HG02840 (cell line): ENCODE data around the gene WDFY2.

ENCODE experiments used
- ATAC-seq: cut with Tn5 transposase; IDR thresholded peaks from one replicate; pipeline ENCODE4 v1.9.1; 2021; ENCODE audit warnings: mild to moderate bottlenecking, moderate library complexity, moderate number of reproducible peaks; ENCODE audit not compliant: unreplicated experiment, low FRiP score

WDFY2 gene

GRCh38 chr13:51729866-51730553 lies 145.7 kb downstream of the WDFY2 start:
- no peak for ATAC-seq

- no peak for ATAC-seq
These were observed 146.7 kb downstream of the WDFY2 start for GRCh38 chr13:51730927-51731326.

- no peak for ATAC-seq
These were observed 147.5 kb downstream of the WDFY2 start for GRCh38 chr13:51731759-51732158.

GRCh38 chr13:51733374-51734298 lies 149.4 kb downstream of the WDFY2 start:
- no peak for ATAC-seq

- no peak for ATAC-seq
These were observed 150.5 kb downstream of the WDFY2 start for GRCh38 chr13:51734786-51735185.

- no peak for ATAC-seq
These were observed 153.3 kb downstream of the WDFY2 start for GRCh38 chr13:51737609-51738008.

GRCh38 chr13:51738226-51738905 lies 154.1 kb downstream of the WDFY2 start:
- ATAC-seq: no peak

GRCh38 chr13:51739027-51739764 lies 154.9 kb downstream of the WDFY2 start:
- no peak for ATAC-seq

GRCh38 chr13:51740698-51741097 lies 156.4 kb downstream of the WDFY2 start:
- no peak for ATAC-seq

GRCh38 chr13:51742031-51742430 lies 157.8 kb downstream of the WDFY2 start:
- ATAC-seq: no peak

GRCh38 chr13:51742611-51743010 lies 158.3 kb downstream of the WDFY2 start:
- no peak for ATAC-seq

GRCh38 chr13:51745243-51745642 lies 161.0 kb downstream of the WDFY2 start:
- ATAC-seq: no peak

- ATAC-seq: no peak
These were observed 162.5 kb downstream of the WDFY2 start for GRCh38 chr13:51746802-51747201.

- ATAC-seq: no peak
These were observed 163.5 kb downstream of the WDFY2 start for GRCh38 chr13:51747438-51748434.

- ATAC-seq: no peak
These were observed 172.4 kb downstream of the WDFY2 start for GRCh38 chr13:51756651-51757050.

GRCh38 chr13:51758691-51759090 lies 174.4 kb downstream of the WDFY2 start:
- no peak for ATAC-seq

GRCh38 chr13:51759240-51759639 lies 175.0 kb downstream of the WDFY2 start:
- no peak for ATAC-seq

GRCh38 chr13:51760592-51760991 lies 176.3 kb downstream of the WDFY2 start:
- no peak for ATAC-seq

- ATAC-seq: no peak
These were observed 177.5 kb downstream of the WDFY2 start for GRCh38 chr13:51761643-51762350.
